Stimulated activated CD8-positive, alpha-beta memory T cell treated with anti-CD3 and anti-CD28 coated beads, Interleukin-15, amount 100 ng/mL, for 24 hours (primary cell): ENCODE data around the gene MYO1G.

Source experiments
- DNase-seq: peaks from one replicate; pipeline ENCODE4 v3.0.0-alpha.2; 2020; ENCODE audit warnings: low read depth

Gene MYO1G

DNA sequence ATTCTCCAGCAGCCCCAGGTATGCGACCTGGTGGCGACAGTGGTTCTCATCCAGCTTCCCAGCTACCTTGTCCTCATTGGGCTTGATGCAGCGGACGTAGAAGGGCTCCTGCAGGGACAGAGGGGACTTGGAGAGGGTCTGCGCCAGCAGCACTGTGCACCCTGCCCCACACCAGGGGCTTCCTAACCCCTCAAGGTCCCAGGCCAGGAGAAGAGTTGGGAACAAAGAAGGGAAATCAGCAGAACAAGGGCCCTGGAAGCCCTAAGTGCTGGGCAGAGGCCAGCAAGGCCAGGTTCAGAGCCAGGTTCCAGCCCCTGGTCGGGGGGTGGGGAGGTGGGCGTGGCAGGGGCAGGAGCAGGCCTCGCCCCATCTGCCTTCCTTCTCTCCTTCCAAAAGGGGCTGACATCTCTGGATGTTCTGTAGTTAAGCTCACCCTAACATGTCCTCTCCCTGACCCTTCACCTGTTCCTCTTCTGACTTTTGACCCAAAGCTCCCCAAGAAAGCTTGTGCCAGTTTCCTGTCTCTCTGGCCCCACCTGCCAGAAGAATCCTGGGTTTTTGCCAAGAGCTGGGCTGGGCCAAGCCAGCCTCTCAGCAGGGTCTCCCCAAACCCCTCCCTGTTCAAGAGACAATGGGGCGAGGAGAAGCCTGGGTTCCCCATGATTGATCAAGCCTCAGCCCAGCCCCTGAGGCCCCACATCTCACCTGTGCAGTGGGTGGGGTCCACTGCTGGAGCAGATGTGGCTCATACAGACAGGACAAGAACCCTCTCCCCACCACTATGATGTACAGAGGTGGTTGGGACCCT lies 11.9 kb downstream of the MYO1G start:
- DNase-seq, result no peak

DNA sequence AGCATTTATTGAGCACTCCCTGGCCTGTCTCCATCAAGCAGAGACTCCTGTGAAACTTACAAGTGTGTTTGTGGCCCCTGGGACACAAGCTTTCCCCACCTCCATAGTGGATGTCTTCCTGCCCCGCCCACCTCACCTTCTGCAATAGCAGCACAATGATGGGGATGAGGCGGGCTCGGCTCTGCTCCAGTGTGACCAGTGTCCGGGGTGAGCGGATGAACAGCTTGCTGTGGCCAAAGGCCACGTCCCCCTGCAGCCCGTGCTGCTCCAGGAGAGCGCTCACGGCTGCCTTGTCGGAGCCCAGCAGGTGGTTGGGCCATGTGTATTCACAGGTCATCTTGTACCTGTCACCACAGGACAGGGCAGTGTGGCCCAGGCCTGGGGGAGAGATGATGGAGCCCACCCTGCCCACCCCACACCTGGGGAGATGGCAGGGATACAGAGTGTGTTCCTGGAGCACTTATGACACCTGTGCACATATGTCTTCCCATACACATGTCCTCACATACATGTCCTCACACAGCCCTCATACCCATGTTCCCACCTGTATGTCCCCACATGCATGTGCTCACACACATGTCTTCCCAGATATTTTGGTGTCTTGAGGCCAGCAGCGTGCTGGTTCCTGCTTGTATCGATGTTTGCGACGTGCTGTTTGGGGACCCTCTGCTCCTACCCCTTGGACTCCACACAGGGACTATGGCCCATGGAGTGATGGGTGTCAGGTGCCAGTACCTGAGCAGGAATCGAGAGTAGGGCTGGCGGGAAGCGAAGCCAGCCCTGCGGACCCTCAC lies 12.7 kb downstream of the MYO1G start:
- DNase-seq, result no peak

- no peak for DNase-seq
These were observed 13.3 kb downstream of the MYO1G start for GRCh38 chr7:44965441-44965903.

DNA sequence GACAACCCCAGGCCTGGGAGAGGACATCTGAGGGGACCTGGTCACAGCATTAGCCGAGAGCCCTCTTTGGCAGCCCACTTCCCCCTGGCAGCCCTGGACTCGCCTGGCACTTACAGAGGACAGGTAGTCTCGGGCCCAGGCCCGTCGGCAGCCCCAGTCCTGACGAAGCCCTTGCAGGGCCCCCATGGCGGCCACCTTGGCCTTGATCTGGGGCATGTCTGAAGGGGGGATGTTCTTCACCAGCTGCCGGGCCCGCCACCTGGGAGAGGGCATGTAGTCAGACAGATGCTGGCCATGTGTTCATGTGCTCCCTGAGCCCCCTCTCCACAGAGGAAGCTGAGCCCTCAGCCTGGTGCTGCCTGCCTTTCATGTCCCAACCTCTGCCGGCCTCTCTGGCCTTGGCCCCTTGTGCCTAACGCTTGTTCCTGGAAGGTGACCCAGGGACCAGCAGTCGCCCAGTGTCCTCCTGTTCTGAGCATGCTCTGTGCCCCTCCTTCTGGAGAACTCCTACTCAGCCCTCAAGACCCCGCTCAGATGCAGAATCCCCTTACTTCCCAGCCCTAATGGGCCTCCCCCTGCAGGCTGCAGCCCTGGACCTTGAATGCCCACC lies 13.9 kb downstream of the MYO1G start:
- no peak for DNase-seq

- no peak for DNase-seq
These were observed 14.4 kb downstream of the MYO1G start for GRCh38 chr7:44964384-44964830.

DNA sequence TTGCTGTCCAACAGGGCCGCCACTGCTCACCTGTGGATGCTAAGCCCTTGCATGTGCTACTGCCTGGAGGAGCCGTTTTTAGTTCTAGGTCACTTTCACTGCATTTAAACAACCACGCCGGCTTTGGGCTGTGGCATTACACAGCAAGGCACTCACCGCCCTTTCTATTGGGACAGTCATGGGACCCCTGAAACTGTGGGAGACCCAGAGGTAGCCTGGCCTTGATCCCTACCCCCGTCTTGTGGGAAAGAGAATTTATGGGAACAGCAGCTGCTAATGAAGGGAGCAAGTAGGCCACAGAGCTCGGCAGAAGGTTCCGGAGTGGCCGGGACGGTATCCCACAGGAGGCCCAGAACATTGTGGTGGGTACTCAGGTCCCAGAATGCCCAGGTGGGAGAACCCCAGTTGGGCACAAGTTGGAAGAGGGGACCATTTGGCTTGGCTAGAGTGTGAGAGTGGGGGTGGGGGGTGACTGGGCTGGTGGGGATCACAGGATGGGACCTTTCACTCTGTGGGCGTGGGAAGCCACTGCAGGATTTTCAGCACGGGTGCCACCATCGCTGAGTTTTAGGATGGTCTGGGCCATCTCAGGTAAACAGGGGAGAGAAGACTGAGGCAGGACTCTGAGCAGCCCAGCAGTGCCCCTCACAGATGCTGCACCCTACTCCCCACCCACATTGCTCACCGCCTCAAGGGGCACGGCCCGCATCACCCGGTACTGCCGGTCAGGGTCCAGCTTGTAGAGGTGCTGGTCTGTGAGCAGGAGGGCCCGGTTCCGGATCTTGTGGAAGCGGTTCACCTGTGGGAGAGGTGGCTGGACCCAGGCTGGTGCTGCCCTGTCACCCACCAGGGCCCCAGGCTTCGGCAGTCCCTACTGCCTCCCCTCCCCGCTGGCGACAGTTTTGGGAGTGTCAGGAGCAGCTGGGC lies 15.2 kb downstream of the MYO1G start:
- DNase-seq, result no peak

DNA sequence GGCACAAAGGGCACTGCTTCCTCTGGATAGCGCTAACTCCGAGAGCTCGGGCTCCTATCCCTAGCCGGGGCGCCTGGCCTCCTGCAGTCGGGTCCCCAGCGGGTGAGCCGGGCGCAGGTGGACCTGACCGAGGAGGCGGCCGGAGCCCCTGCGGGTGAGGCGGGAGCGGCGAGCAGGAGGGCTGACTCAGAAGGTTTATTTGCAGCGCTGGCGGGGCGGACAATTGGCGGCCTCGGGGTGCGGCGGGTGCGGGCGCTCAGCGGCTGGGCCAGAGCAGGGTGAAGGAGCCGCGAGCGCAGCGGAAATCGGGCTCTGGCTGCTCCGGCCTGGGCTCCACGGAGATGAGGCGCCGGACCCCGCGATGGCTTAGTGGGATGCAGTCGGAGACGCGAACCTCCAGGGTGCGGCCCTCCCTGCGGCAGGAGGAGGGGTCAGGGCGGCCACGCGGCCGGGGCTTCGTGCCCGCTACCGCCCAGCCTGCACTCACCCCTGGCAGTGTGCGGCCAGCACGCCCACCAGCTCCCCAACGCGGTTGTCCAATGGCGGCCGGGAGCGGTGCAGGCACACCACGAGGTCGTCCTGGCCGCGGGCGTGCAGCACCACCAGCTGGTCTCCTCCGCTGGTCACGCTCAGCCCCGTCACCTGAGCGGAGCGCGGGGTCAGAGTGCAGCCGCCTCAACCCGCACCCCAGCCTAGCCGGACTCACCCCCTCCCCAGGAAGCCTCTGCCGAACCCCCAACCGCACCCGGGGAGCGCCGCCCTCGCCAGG lies 16.1 kb downstream of the MYO1G start:
- DNase-seq, result no peak

DNA sequence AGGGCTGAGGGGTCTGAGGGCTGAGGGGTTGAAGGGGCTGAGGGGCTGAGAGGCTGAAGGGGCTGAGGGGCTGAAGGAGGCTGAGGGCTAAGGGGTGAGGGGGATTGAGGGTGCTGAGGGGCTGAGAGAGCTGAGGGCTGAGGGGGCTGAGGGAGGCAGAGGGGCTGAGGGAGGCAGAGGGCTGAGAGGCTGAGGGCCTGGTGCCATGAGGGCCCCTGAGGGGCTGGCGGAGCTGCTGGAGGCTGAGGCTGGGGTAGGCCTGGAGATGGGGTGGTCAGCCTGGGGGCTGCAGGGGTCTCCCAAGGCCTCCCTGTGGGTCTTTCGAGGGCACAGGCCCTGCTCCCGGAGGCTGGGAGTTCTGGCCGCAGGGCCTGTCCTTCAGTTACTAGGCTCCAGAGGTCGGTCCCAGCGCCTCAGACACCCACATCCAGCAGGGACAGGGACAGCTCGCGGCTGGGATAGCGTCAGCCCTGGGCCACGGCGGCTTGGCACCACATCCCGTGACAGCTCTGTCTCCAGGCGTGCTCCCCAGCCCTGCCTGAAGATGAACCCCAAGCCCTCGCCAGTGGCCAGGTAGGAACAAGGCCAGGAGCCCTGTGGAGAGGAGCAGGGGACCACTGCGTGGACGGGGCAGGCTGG lies 16.9 kb downstream of the MYO1G start:
- no peak for DNase-seq

GRCh38 chr7:44960011-44960580 lies 18.7 kb downstream of the MYO1G start:
- no peak for DNase-seq

GRCh38 chr7:44959433-44959951 lies 19.3 kb downstream of the MYO1G start:
- no peak for DNase-seq

DNA sequence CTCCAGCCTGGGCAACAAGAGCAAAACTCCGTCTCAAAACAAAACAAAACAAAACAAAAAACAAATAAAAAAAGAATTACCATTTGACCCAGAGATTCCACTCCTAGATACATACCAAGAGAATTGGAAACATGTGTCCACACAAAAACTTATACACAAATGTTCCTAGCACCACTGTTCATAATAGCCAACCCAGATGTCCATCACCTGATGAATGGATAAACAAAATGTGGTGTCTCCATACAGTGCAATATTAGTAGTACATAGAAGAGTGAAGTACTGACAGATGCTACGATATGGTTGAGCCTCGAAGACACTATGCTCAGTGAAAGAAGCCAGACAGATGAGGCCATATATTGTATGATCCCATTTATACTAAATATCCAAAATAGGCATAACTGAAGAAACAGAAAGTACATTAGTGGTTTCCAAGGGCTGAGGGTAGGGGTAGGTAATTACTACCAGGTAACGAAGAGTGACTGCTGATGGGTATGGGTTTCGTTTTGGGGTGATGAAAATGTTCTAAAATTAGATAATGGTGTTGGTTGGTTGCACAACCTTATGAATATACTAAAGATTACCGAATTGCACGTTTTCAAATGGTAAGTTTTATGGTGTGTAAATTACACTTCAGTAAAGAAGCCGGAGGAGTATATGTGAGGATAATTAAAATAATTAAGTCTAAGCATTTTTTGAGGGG lies 20.0 kb downstream of the MYO1G start:
- DNase-seq, result no peak

DNA sequence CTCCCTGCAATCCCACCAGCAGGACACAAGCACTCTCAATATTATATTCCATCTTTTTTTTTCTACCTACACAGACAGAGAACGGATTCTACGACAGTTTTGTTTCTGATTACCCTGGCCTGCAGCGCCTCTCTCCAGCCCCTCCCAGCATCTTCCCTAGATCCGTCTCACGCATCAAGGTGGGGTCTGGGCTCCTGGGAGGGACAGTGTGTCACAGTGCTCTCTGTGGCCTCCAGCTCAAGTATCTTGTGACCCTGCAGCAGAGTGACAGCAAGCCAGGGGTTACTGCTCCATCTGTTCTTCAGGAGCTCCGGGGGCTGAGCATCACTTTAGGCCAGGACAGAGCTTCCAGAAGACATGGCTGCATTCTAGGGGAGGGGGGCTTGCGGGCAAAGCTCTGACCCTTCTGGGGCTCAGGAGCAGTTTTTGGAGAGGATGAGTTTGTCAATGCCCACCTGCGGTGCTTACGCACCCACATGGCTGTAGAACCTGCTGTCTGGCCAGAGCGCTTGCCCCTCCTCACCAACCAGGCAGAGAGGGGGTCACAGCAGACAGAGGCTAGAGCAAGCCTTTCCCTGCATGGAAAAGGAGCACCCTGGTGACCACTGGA lies 22.6 kb downstream of the MYO1G start:
- DNase-seq, result no peak

GRCh38 chr7:44955733-44956132 lies 23.1 kb downstream of the MYO1G start:
- DNase-seq, result no peak

GRCh38 chr7:44953156-44953555 lies 25.7 kb downstream of the MYO1G start:
- DNase-seq, result no peak

DNA sequence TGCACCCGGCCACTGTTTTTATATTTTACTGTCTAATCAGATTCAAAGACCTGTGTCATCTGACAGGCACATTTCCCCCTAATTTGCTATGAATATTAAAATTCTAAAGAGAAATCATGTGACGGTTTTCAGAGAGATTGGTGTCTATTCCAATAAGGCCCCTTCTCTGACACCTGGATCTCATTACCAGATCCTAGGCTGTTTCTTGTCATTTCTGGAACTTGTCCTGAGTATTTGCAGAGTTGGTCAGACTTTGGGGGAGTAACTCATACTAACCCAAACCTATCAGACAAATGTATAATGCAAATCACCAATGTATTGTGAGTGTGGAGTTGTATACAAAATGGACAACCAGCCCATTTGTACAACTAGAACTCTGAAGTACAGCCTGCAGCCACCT lies 29.5 kb downstream of the MYO1G start:
- DNase-seq, result no peak

DNA sequence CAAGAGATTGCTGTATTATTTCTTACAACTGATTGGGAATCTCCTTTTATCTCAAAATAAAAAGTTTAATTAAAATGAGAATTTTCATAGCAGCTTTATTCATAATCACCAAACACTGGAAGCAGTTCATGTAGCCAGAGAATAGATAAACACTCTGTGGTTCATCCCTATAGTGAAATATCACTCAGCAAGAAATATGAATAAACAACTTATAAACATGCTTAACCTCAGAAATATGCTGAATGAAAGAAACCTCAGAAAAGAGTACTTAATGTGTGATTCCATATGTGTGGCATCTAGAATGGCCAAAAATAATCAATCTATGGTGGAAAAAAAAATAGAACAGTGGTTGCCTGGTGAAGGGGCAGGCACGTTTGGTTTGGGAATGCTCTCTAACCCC lies 33.3 kb downstream of the MYO1G start:
- no peak for DNase-seq

DNA sequence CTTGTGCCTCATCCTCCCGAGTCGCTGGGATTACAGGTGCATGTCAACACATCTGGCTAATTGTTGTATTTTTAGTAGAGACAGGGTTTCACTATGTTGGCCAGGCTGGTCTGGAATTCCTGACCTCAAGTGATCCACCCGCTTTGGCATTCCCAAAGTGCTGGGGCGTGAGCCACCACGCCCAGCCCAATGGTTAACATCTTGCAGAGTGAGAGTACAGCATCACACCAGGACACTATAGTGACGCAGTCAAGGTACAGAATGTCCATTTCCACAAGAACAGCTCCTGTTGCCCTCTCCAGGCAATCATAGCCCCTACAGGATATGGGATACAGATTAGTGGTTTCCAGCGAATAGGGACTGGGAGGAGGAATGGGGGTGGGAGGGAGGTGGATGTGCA lies 34.0 kb downstream of the MYO1G start:
- DNase-seq, result no peak

- no peak for DNase-seq
These were observed 35.2 kb downstream of the MYO1G start for GRCh38 chr7:44943631-44944030.

- DNase-seq, result no peak
These were observed 41.4 kb downstream of the MYO1G start for GRCh38 chr7:44937426-44937825.
